Breast epithelium (tissue), 4 donors: ENCODE data around the gene SPIN1. TPM values are rescaled to one million over a fixed set of nuclear protein-coding genes. Genes with fewer than 3 reads are reported as not detected.

Experiments used
- DNase-seq, 2 donors: peaks; one replicate each; pipeline ENCODE4 v3.0.0-alpha.2; 2019; ENCODE audit warnings: low spot score in 2 of 2
- H3K27ac ChIP-seq, 2 donors: fragments of 200-600 bp; sonication (generic) in 1 of 2; one replicate each; pipeline ENCODE4 v1.5.1; 2016 to 2019; ENCODE audit warnings: mild to moderate bottlenecking in 1 of 2
- H3K27me3 ChIP-seq, 2 donors: fragments of 200-600 bp; sonication (generic) in 1 of 2; one replicate each; pipeline versions ENCODE4 v1.5.1 to v1.6.0; 2017 to 2019; ENCODE audit warnings: control low read depth in 1 of 2, mild to moderate bottlenecking in 1 of 2
- H3K36me3 ChIP-seq: fragments of 200-600 bp; one replicate; pipeline ENCODE4 v1.5.1; 2019
- H3K4me1 ChIP-seq, 2 donors: fragments of 200-600 bp; sonication (generic); one replicate each; pipeline ENCODE4 v1.5.1; 2016 to 2019; ENCODE audit warnings: control low read depth in 1 of 2
- H3K4me3 ChIP-seq, 3 donors: fragments of 200-600 bp; sonication (generic); 1 replicate in 2 of 3; 2 replicates in 1 of 3; pipeline ENCODE4 v1.5.1; 2016 to 2019; ENCODE audit warnings: mild to moderate bottlenecking in 3 of 3, moderate library complexity in 2 of 3
- H3K9me3 ChIP-seq, 2 donors: fragments of 200-600 bp; sonication (generic) in 1 of 2; one replicate each; pipeline ENCODE4 v1.5.1; 2016 to 2019; ENCODE audit warnings: control low read depth in 1 of 2
- CTCF ChIP-seq, 3 donors: fragments of 450-650 bp; IDR thresholded peaks; one replicate each; pipeline ENCODE4 v1.5.1; 2016 to 2017; ENCODE audit warnings: antibody characterized with exemption in 3 of 3, mild to moderate bottlenecking in 3 of 3, moderate library complexity in 3 of 3
- POLR2A ChIP-seq: fragments of 450-650 bp; IDR thresholded peaks from one replicate; pipeline ENCODE4 v1.6.1; 2016; ENCODE audit warnings: antibody characterized with exemption, mild to moderate bottlenecking, moderate library complexity
- POLR2AphosphoS5 ChIP-seq, 3 donors: sonication (generic); formaldehyde crosslinking; IDR thresholded peaks; one replicate each; pipeline ENCODE4 v1.6.1; 2017; ENCODE audit warnings: antibody characterized with exemption in 3 of 3
- intact Hi-C: fragments of 100-400 bp; cut with DNase I; formaldehyde crosslinking; loops from one replicate; pipeline ENCODE4 v1.15.1; 2023; ENCODE audit warnings: low total_unique reads
- total RNA-seq, 3 donors: library from RNA; depleted of rRNA; stranded (reverse); fragments of >200 nt; gene quantifications; one replicate each; pipeline ENCODE4 v1.1.0, GENCODE V29; 2016

Gene SPIN1
- total RNA-seq, 3 donors from 2014 or later: 71.8 to 125 (median 103) TPM

- Histone ChIP-seq H3K27ac (no peak overlapping the region), H3K4me1 (no peaks in the 10 kb centered on the region)
- DNase-seq: no peak
These were observed 32.0 kb downstream of the SPIN1 start for GRCh38 chr9:88420227-88420626.

DNA sequence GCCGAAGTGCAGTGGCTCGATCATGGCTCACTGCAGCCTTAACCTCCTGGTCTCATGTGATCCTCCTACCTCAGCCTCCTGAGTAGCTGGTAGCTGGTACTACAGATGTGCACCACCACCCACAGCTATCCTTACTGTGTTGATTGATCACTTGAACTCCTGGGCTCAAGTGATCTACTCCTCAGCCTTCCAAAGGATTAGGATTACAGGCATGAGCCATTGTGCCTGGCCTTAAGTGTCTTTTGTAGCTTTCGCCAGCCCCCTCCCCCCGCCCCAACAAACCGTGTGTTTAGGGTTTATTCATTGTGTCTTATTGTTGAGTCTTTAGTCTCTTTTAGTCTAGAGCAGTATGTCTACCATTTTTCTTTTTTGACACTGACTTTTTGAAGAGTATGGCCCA lies 33.1 kb downstream of the SPIN1 start:
- Histone ChIP-seq H3K36me3 (no peaks in the 10 kb centered on the region), H3K27ac (no peak overlapping the region), H3K9me3 (peaks cover 13 to 21% of the 10 kb centered on the region in 2 donors), H3K4me3 (no peak overlapping the region), H3K27me3 (no peaks in the 10 kb centered on the region), H3K4me1 (no peaks in the 10 kb centered on the region)
- intact Hi-C loops: no loop called here
- DNase-seq: no peak
- TF ChIP-seq POLR2AphosphoS5 (IDR thresholded peaks at IDR 0.05) (no peak), CTCF (IDR thresholded peaks at IDR 0.05) (no peak), POLR2A (no peak)

More at GRCh38 chr9:88420227-88420626, 32.0 kb downstream of the SPIN1 start:
- Histone ChIP-seq H3K9me3 (peaks cover 13 to 21% of the 10 kb centered on the region in 2 donors), H3K4me3 (no peak overlapping the region), H3K27me3 (no peaks in the 10 kb centered on the region), H3K36me3 (no peaks in the 10 kb centered on the region)
- intact Hi-C loops: no loop called here
- no peak for TF ChIP-seq POLR2AphosphoS5 (IDR thresholded peaks at IDR 0.05)
- TF ChIP-seq POLR2A: no peak
- no peak for TF ChIP-seq CTCF (IDR thresholded peaks at IDR 0.05)

DNA sequence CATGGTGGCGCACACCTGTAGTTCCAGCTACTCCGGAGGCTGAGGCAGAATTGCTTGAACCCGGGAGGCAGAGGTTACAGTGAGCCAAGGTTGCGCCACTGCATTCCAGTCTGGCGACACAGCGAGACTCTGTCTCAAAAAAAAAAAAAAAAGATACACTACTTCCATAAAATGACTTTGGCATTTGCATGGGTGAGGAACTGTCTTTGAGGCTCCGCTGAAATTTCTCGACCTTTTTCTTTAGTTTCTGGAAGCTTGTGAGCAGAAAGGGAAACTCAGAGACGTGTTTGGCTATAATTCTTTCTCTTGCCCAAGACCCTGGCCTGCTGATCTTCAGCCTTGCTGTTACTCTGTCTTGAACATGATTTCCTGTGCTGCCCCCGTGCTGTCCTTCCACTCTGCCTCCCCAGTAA lies 37.3 kb downstream of the SPIN1 start:
- DNase-seq: no peak
- H3K4me3 ChIP-seq: no peak overlapping the region
- no peaks in the 10 kb centered on the region for H3K36me3 ChIP-seq
- intact Hi-C loops: no loop called here
- TF ChIP-seq POLR2A: no peak
- TF ChIP-seq POLR2AphosphoS5 (IDR thresholded peaks at IDR 0.05): no peak
- TF ChIP-seq CTCF (IDR thresholded peaks at IDR 0.05): no peak
- no peaks in the 10 kb centered on the region for H3K27me3 ChIP-seq
- no peak overlapping the region for H3K27ac ChIP-seq
- H3K4me1 ChIP-seq: no peaks in the 10 kb centered on the region
- no peaks in the 10 kb centered on the region for H3K9me3 ChIP-seq

- no peaks in the 10 kb centered on the region for H3K27me3 ChIP-seq
- no peaks in the 10 kb centered on the region for H3K4me1 ChIP-seq
- no peak overlapping the region for H3K27ac ChIP-seq
- no peak for TF ChIP-seq POLR2AphosphoS5 (IDR thresholded peaks at IDR 0.05)
- TF ChIP-seq POLR2A: no peak
- TF ChIP-seq CTCF (IDR thresholded peaks at IDR 0.05): no peak
- H3K9me3 ChIP-seq: no peaks in the 10 kb centered on the region
- no peaks in the 10 kb centered on the region for H3K36me3 ChIP-seq
- intact Hi-C loops: no loop called here
- no peak for DNase-seq
- H3K4me3 ChIP-seq: no peak overlapping the region
These were observed 38.4 kb downstream of the SPIN1 start for GRCh38 chr9:88426651-88427050.

DNA sequence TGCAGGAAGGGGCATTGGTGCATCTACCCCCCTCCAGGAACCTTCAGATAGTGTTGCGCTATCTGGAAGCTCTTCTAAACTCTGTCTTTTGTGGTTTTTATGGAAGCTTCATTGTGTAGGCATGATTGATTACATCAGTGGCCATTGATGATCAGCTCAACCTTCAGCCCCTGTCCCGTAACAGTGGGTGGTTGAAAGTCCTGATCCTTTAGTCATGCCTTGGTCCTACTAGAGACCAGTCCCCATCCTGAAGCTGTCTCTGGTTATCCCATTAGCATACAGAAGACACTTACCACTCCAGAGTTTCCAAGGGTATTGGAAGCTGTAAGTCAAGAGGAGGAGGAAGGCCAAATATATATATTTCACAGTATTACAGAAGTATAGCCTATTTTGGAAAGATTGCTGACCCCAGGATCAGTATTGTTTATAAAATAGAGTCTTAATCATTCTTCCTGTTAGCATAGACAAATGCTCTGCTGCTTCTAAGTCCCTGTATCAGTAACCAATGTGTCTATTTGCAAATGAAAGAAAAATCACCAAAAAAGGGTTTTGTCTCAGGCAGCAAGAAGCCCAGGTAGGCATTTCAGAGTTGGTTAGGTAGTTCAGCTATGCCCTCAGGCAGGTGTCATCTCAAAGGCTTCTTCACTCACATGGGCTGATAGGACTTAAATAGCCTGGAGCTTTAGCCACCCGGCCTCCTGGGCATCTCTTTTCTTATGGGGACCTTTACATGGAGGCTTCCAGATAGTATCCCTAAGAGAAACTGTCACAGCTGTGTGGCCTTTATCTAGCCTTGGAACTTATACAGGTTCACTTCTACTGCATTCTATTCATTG lies 41.6 kb downstream of the SPIN1 start:
- no peaks in the 10 kb centered on the region for H3K36me3 ChIP-seq
- intact Hi-C loops: no loop called here
- no peaks in the 10 kb centered on the region for H3K9me3 ChIP-seq
- no peak overlapping the region for H3K27ac ChIP-seq
- DNase-seq: no peak
- TF ChIP-seq POLR2A (no peak), POLR2AphosphoS5 (IDR thresholded peaks at IDR 0.05) (no peak), CTCF (IDR thresholded peaks at IDR 0.05) (no peak)
- H3K4me3 ChIP-seq: no peak overlapping the region
- no peaks in the 10 kb centered on the region for H3K4me1 ChIP-seq
- H3K27me3 ChIP-seq: no peaks in the 10 kb centered on the region
